Liver (tissue), 9 donors: ENCODE data around the gene PRKN. TPM values are rescaled to one million over a fixed set of nuclear protein-coding genes. Genes with fewer than 3 reads are reported as not detected.

Experiments
- DNase-seq: peaks from one replicate; pipeline ENCODE4 v3.0.0-alpha.2; 2017; ENCODE audit warnings: low spot score
- H3K27ac ChIP-seq, 2 donors: one replicate each; pipeline ENCODE4 v1.7.0; 2013; ENCODE audit warnings: inconsistent platforms in 2 of 2, low read length in 2 of 2, control low read depth in 1 of 2, low read depth in 1 of 2, mild to moderate bottlenecking in 1 of 2
- H3K27me3 ChIP-seq, 4 donors: one replicate each; pipeline versions ENCODE4 v1.6.1 to v1.7.0; 2013; ENCODE audit warnings: low read length in 3 of 4, inconsistent platforms in 1 of 4, mild to moderate bottlenecking in 1 of 4, moderate library complexity in 1 of 4; ENCODE audit not compliant: control insufficient read depth in 4 of 4, insufficient read depth in 4 of 4
- H3K36me3 ChIP-seq, 4 donors: one replicate each; pipeline versions ENCODE4 v1.6.1 to v1.7.0; 2013; ENCODE audit warnings: low read length in 3 of 4, mild to moderate bottlenecking in 3 of 4, low read depth in 1 of 4, moderate library complexity in 1 of 4; ENCODE audit not compliant: control insufficient read depth in 4 of 4, insufficient read depth in 3 of 4
- H3K4me1 ChIP-seq, 4 donors: one replicate each; pipeline versions ENCODE4 v1.6.1 to v1.7.0; 2013; ENCODE audit warnings: low read length in 3 of 4, mild to moderate bottlenecking in 3 of 4, moderate library complexity in 1 of 4; ENCODE audit not compliant: control insufficient read depth in 4 of 4, insufficient read depth in 4 of 4
- H3K4me3 ChIP-seq, 3 donors: one replicate each; pipeline versions ENCODE4 v1.6.1 to v1.7.0; 2013; ENCODE audit warnings: low read length in 3 of 3, control low read depth in 1 of 3, low read depth in 1 of 3, mild to moderate bottlenecking in 1 of 3
- H3K9ac ChIP-seq, 2 donors: one replicate each; pipeline ENCODE4 v1.7.0; 2013; ENCODE audit warnings: low read length in 2 of 2, mild to moderate bottlenecking in 2 of 2, moderate library complexity in 2 of 2, control low read depth in 1 of 2, low read depth in 1 of 2
- H3K9me3 ChIP-seq, 4 donors: one replicate each; pipeline versions ENCODE4 v1.6.1 to v1.7.0; 2013; ENCODE audit warnings: low read length in 3 of 4; ENCODE audit not compliant: control insufficient read depth in 4 of 4
- EGR1 ChIP-seq, 2 donors: IDR thresholded peaks; 2 replicates each; pipeline ENCODE4 v1.6.1; 2016 to 2018; ENCODE audit warnings: antibody characterized with exemption in 2 of 2, low read depth in 2 of 2
- FOXA1 ChIP-seq: IDR thresholded peaks from 2 replicates; pipeline ENCODE4 v1.6.1; 2016; ENCODE audit warnings: antibody characterized with exemption
- HNF4A ChIP-seq, 2 donors: conservative IDR thresholded peaks; 2 replicates each; pipeline ENCODE4 v1.6.1; 2016; ENCODE audit warnings: antibody characterized with exemption in 2 of 2, mild to moderate bottlenecking in 2 of 2
- HNF4G ChIP-seq: IDR thresholded peaks from 2 replicates; pipeline ENCODE4 v1.6.1; 2016; ENCODE audit warnings: antibody characterized with exemption
- JUND ChIP-seq, 2 donors: IDR thresholded peaks; 2 replicates each; pipeline ENCODE4 v1.6.1; 2016; ENCODE audit warnings: antibody characterized with exemption in 2 of 2
- RAD21 ChIP-seq, 2 donors: IDR thresholded peaks; 2 replicates each; pipeline ENCODE4 v1.6.1; 2016; ENCODE audit warnings: antibody characterized with exemption in 2 of 2, mild to moderate bottlenecking in 2 of 2
- REST ChIP-seq: IDR thresholded peaks from 2 replicates; pipeline ENCODE4 v1.6.1; 2016; ENCODE audit warnings: antibody characterized with exemption, mild to moderate bottlenecking
- RXRA ChIP-seq, 2 donors: IDR thresholded peaks; 2 replicates each; pipeline ENCODE4 v1.6.1; 2017 to 2018; ENCODE audit warnings: antibody characterized with exemption in 2 of 2, mild to moderate bottlenecking in 1 of 2
- TAF1 ChIP-seq: conservative IDR thresholded peaks from 2 replicates; pipeline ENCODE4 v1.6.1; 2016; ENCODE audit warnings: antibody characterized with exemption, mild to moderate bottlenecking
- YY1 ChIP-seq: IDR thresholded peaks from 2 replicates; pipeline ENCODE4 v1.6.1; 2016; ENCODE audit warnings: antibody characterized with exemption, mild to moderate bottlenecking
- WGBS: extraction: QIAGEN DNeasy Blood & Tissue Kit; methylation state at CpG from one replicate; pipeline ENCODE4 v1.1.7; 2013; 5-methylcytosine and 5-hydroxymethylcytosine counted together
- polyA plus RNA-seq, 2 donors: library from polyadenylated mRNA; stranded (reverse) in 1 of 2; unstranded in 1 of 2; fragments of 200-250 nt in 1 of 2; fragments of >200 nt in 1 of 2; fragmentation: Nextera tagmentation in 1 of 2; extraction: Ambion mirVana in 1 of 2; gene quantifications; one replicate each; pipeline versions ENCODE4 v1.2.1 to v1.2.3, GENCODE V29; 2013 to 2015
- total RNA-seq, 2 donors: library from RNA; depleted of rRNA; stranded (reverse); fragments of >200 nt; gene quantifications; one replicate each; pipeline ENCODE4 v1.2.3, GENCODE V29; 2014
- TF ChIP-seq, protein P1 (sequence below): IDR thresholded peaks from 2 replicates; pipeline ENCODE4 v1.6.1; 2016; ENCODE audit warnings: antibody characterized with exemption
- TF ChIP-seq, protein P2 (sequence below): IDR thresholded peaks from 2 replicates; pipeline ENCODE4 v1.6.1; 2016; ENCODE audit warnings: antibody characterized with exemption
- TF ChIP-seq, protein P3 (sequence below): fragments of 150-350 bp; IDR thresholded peaks from 2 replicates; pipeline ENCODE4 v1.5.1; 2017; ENCODE audit warnings: improper control_type of control experiment, low read depth, low read length; ENCODE audit not compliant: missing input control
- donor health status: healthy.
- donor health status: healthy.
- donor health status: healthy.
- donor health status: healthy.
- donor health status: healthy.

The PRKN gene
- total and polyA plus RNA-seq, 4 donors, result 0.47 to 4.1 (median 3.2) TPM

DNA sequence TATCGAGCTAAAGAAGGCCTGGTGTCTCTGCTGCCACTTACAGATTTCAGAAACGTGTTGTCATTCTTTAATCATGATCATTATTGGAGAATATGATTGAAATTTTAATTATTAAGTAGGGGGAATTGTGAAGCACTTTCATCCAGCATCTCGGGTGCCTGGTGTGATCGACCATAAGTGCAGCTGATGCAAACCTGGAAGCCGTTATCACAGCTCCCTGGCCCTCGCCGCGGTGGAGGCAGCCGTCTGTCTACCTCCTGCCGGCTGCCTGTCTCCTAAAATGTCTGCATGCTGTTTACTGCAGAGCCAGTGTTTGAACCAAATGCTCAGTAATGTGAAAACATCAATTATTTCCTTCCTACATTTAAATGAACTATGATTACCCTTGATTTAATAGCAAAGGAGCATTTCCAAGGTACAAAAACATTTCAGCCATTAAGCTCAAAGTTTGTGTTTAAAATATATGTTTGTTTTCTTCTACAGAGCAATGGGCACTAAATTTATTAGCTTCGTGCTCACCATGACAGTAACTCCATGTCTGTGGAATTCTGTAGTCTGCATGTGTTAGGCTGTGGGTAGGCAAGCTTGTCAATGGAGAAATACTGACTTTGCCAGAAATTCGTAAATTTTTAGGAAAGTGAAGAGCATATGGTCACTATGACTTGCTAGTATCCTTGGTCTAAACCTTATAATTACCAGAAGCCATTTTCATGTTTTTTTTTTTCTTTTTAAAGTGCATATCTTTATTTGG, 1269.2 kb downstream of the PRKN start:
- no peak for DNase-seq
- no peaks in the 10 kb centered on the region for H3K4me1 ChIP-seq
- H3K9ac ChIP-seq, result no peak overlapping the region
- TF ChIP-seq, protein P1, sequence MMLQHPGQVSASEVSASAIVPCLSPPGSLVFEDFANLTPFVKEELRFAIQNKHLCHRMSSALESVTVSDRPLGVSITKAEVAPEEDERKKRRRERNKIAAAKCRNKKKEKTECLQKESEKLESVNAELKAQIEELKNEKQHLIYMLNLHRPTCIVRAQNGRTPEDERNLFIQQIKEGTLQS, result no peak
- TF ChIP-seq YY1 (no peak), EGR1 (IDR thresholded peaks at IDR 0.05; ENCODE audit: low read depth in 2 of 2) (no peak)
- no peaks in the 10 kb centered on the region for H3K9me3 ChIP-seq
- H3K36me3 ChIP-seq, result no peaks in the 10 kb centered on the region
- H3K27me3 ChIP-seq, result no peaks in the 10 kb centered on the region
- no peak overlapping the region for H3K4me3 ChIP-seq
- 68% methylated on average over 12 of the region's 12 CpGs for WGBS
- H3K27ac ChIP-seq, result no peak overlapping the region

DNA sequence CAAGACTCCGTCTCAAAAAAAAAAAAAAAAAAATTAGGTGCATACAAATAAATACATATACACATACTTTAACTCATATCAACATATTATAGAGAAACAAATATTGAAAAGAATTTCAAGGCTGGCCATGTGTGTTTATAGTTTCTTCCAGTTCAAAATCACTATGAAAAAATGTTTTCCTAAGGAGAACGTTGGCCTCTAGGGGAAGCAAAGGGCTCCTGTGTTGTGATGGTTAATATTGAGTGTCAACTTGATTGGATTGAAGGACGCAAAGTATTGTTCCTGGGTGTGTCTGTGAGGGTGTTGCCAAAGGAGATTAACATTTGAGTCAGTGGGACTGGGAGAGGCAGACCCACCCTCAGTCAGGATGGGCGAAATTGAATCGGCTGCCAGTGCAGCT, 1271.7 kb downstream of the PRKN start:
- no peaks in the 10 kb centered on the region for H3K4me1 ChIP-seq
- DNase-seq, result no peak
- no peak overlapping the region for H3K9ac ChIP-seq
- no peak for TF ChIP-seq YY1
- no peak for TF ChIP-seq REST
- TF ChIP-seq, protein P1, result no peak
- TF ChIP-seq, protein P2, sequence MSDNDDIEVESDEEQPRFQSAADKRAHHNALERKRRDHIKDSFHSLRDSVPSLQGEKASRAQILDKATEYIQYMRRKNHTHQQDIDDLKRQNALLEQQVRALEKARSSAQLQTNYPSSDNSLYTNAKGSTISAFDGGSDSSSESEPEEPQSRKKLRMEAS, result no peak
- TF ChIP-seq FOXA1, result no peak
- no peak for TF ChIP-seq HNF4G
- no peak for TF ChIP-seq RAD21 (IDR thresholded peaks at IDR 0.05)
- TF ChIP-seq TAF1, result no peak
- TF ChIP-seq RXRA (IDR thresholded peaks at IDR 0.05), result no peak
- TF ChIP-seq HNF4A (conservative IDR thresholded peaks at IDR 0.05), result no peak
- TF ChIP-seq JUND (IDR thresholded peaks at IDR 0.05), result no peak
- no peak for TF ChIP-seq EGR1 (IDR thresholded peaks at IDR 0.05; ENCODE audit: low read depth in 2 of 2)
- TF ChIP-seq, protein P3, sequence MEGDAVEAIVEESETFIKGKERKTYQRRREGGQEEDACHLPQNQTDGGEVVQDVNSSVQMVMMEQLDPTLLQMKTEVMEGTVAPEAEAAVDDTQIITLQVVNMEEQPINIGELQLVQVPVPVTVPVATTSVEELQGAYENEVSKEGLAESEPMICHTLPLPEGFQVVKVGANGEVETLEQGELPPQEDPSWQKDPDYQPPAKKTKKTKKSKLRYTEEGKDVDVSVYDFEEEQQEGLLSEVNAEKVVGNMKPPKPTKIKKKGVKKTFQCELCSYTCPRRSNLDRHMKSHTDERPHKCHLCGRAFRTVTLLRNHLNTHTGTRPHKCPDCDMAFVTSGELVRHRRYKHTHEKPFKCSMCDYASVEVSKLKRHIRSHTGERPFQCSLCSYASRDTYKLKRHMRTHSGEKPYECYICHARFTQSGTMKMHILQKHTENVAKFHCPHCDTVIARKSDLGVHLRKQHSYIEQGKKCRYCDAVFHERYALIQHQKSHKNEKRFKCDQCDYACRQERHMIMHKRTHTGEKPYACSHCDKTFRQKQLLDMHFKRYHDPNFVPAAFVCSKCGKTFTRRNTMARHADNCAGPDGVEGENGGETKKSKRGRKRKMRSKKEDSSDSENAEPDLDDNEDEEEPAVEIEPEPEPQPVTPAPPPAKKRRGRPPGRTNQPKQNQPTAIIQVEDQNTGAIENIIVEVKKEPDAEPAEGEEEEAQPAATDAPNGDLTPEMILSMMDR, result no peak
- no peak overlapping the region for H3K4me3 ChIP-seq
- 93% methylated on average over 5 of the region's 5 CpGs for WGBS
- H3K9me3 ChIP-seq, result no peaks in the 10 kb centered on the region
- no peaks in the 10 kb centered on the region for H3K36me3 ChIP-seq
- H3K27me3 ChIP-seq, result no peaks in the 10 kb centered on the region
- no peak overlapping the region for H3K27ac ChIP-seq
